Activated CD8-positive, alpha-beta memory T cell treated with anti-CD3 and anti-CD28 coated beads, Interleukin-2, amount 50 U/mL, for 1 hour (primary cell): ENCODE results near the gene B4GALT4.
"Not testable (repeated sequence)": the region's sequence is repeated elsewhere in the genome, so short reads cannot be mapped to it uniquely, and the experiment has no call there.

Experiments
- DNase-seq: peaks from one replicate; pipeline ENCODE4 v3.0.0-alpha.2; 2020; ENCODE audit errors: extremely low read depth

B4GALT4 gene, protein sequence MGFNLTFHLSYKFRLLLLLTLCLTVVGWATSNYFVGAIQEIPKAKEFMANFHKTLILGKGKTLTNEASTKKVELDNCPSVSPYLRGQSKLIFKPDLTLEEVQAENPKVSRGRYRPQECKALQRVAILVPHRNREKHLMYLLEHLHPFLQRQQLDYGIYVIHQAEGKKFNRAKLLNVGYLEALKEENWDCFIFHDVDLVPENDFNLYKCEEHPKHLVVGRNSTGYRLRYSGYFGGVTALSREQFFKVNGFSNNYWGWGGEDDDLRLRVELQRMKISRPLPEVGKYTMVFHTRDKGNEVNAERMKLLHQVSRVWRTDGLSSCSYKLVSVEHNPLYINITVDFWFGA

DNA sequence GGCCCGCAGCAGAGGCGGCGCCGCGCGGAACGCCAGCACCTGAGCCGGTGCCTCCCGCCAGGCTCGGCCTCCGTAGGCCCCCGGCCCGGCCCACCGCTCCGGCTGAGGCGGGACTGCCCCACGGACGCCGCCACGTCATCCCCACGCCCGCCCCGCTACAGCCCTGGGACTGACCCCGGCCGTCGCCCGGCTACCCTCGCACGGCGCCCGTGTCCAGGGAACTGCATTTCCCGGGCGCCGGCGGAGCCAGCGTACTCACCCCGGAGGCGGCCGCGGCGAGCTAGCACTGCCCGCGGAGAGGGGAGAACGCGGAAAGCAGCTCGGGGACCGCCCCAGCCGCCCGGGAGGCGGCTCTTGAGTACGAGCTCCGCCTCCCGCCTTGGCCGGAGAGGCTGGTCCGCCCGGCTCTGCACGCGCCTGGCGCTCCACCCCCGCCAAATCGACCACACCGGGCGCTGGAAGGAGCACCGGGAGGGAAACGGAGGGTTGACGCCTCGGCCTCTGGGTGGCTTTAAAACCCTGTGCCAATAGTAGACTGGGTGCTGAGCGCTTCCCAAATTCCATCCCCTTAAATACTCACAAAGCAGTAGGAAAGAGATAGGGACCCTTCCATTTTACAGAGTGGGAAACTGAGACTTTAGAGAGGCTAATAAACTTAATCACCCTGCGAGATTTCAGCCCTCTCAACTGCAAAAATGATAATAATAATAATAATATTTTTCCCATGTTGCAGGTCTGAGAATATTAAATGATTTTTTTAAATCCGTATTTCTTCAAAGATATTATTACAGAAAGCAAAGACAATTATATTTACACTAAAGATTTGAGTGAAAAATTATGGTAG is at the start of gene B4GALT4:
Gene B4GALT4 (minus strand): TSS at position 288 of the 844 bp plus-strand sequence. CDS start 10,779 bp downstream, outside the sequence.
- DNase-seq = no peak

DNA sequence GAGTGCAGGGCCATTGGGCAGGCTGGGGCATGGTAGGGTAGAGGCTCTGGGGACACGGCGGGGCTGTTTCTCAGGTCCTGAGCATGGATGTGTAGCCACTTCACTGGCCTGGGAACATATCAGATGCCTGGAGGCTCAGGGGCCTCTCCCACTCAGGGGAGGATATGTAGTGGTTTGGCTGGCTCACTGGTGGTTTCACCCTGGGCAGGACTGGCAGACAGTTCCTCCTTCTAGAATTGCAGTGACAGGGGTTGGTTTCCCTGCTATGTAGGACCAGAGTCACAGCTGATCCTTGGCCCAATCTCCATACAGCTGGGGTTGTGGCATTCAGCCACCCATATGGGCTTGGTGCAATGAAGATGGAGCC is 48.7 kb upstream of the B4GALT4 start:
- DNase-seq = no peak

DNA sequence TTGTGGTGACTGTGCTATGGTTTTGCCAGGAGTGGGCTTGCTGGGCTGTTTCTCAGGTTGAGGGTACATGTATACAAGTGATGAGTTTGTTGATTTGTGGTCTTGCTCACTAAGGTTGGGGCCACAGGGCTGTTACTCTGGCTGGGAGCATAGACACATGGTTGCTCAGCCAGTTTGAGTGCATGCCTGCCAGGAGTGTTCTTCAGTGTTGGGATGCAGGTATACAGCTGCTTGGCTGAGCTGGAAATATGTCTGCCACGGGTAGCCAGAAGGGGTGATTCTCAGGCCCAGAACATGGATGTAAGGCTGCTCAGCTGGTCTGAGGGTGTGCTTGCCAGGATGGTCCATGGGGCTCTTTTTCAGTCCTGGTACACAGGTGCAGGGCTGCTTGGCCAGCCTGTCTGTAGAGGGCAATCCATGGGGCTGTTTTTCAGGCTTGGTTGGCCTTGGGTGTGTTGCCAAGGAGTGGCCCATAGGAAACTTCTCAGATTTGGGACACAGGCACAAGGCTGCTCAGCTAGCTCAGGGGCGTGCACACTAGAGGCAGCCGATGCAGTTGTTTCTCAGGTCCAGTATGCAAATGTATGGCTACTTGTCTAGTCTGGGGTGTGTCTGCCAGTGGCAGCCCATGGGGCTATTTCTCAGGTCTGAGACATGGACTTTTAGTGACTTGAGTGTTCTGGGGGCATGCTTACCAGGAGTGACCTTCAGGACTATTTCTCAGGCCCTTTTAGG is 48.2 kb upstream of the B4GALT4 start:
- DNase-seq = no peak

DNA sequence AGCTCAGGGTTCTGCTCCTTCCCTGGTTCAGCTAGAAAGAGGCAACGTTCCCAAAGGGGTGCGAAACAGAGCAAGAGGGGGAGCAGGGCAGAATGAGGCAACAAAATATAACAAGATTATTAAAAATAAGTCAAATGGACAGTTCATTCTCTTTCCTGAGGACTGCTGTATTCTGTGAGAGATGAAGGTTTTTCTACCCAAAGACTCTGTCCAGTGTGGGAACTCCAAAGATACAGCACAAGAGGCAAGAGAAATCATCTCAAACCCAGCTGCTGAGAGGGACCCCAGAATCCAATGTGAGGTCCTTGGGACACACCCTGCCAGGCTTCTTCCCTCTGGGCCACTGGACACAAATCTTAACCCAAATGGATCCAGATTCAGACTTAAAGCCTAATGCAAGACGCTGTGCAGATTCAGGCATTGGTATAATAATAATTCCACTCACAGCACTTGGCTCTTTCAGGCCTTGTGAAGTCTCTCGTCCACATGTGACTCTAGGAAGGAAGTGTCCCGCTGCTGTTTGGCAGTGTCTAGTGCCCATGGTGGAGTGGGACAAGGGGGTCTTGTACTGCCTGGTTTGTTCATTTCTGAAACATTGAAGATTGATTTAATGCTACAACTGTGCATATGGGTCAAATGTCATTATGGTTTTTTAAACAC is 39.0 kb upstream of the B4GALT4 start:
- no peak for DNase-seq

DNA sequence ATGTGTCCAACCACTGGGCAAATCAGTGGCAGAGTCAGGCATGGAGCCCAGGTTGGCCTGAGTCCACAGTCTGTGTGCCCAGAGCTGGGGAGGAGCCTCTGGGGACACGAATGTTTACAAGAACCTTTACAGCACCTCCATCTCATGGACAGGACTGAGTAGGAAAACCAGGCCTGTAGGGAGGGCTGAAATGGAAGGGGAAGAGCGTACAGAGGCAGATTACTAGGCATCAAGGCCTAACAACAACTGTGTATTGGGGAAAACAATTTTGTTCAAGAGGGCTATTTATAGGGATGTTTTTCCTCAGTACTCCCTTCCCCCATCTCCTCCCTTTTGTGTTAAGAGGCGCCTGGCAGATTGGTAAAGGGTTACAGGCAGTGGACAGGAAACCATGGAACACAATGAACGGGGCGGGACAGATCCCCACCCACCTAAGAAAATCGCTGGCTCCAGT is 38.5 kb upstream of the B4GALT4 start:
- DNase-seq = no peak

DNA sequence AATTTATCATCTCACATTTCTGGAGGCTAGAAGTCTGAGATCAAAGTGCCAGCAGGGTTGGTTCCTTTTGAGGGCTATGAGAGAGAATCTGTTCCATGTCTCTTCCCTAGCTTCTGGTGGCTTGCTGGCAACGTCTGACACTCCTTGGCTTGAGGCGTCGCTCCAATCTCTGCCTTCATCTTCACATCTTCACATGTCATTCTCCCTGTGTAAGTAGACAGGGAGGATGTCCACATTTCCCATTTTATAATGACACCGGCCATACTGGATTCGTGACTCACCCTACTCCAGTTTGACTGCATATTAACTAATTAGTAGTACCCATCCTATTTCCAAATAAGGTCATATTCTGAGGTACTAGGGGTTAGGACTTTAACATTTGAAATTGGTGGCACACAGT is 36.0 kb upstream of the B4GALT4 start:
- DNase-seq = no peak

DNA sequence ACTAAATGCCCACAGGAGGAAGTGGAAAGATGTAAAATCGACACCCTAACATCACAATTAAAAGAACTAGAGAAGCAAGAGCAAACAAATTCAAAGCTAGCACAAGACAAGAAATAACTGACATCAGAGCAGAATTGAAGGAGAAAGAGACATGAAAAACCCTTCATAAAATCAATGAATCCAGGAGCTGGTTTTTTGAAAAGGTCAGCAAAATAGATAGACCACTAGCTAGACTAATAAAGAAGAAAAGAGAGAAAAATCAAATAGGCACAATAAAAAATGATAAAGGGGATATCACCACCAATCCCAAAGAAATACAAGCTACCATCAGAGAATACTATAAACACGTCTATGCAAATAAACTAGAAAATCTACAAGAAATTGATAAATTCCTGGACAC is 29.5 kb upstream of the B4GALT4 start:
- DNase-seq = not testable (repeated sequence)

DNA sequence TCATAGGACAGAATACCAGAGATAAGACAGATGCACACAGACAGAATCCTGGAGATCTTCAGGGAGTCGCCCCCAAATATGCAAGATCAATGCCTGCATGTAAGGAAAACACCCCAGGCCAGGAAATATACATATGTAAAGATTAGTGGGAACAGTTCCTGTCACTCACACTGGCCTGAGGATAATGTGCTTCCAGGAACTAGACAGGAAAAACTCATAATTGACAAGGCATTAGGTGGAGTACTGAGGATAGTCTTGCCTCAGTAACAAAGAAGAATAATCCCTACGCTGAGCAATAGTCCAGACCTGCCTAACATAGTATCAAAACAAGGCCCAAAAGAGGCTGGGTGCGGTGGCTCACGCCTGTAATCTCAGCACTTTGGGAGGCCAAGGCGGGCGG is 20.4 kb upstream of the B4GALT4 start:
- DNase-seq = no peak

DNA sequence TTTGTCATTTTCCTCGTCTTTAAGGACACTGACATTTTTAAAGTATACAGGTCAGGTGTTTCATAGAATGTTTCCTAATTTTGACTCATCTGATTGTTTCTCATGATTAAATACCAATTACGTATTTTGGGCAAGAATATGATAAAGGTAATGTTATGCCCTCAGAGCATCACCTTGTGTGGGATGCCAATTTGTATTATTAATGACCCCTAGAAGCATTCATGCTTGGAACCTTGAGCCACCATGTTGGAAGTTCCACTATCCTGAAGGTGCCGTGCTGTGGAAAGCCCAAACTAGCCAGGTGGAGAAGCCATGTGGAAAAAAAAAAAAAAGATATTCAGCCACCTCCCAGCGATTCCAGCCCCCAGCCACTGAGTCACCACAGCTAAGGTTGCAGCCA is 19.1 kb upstream of the B4GALT4 start:
- DNase-seq = no peak

DNA sequence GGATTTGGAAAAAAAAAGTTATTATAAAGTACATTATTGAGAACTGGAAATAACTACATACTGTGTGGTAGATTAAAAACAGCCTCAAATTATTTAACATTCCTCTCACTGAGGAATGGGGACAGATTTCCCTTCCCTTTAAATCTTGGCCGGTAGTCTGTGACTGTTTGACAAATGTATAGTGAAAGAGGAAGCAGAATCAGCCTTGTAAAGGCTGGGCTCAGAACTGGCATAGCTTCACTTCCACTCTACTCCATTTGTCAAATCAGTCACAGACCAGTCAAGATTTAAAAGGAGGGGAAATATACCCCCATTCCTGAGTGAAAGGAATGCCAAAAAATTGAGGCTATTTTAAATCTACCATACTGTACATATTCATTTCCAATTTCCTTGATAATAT is 18.2 kb upstream of the B4GALT4 start:
- DNase-seq = no peak

DNA sequence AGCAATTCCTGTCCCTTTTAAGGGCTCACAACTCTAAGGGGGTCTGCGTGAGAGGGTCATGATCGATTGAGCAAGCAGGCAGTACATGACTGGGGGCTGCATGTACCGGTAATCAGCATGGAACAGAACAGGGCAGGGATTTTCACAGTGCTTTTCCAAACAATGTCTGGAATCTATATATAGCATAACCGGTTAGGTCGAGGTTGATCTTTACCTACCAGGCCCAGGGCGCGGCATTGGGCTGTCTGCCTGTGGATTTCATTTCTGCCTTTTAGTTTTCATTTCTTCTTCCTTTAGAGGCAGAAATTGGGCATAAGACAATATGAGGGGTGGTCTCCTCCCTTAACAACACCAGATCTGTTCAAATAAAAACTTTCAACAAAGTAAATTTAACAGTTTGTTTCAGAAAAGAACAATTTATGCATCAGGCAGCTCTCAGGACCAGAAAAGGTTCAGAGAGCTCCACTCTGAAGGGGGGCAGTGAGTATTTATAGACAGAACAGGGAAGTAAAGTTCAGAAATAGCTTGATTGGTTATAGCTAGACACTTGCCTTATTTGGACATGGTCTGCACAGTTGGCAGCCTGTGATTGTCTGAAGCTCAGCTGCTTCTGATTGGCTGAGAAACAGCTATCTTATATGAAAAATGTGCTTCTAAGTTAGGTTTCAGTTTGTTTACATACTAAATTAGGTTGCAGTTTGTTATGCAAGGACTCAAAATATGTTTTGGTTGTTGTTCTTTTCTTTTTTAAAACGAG is 17.2 kb upstream of the B4GALT4 start:
- no peak for DNase-seq

DNA sequence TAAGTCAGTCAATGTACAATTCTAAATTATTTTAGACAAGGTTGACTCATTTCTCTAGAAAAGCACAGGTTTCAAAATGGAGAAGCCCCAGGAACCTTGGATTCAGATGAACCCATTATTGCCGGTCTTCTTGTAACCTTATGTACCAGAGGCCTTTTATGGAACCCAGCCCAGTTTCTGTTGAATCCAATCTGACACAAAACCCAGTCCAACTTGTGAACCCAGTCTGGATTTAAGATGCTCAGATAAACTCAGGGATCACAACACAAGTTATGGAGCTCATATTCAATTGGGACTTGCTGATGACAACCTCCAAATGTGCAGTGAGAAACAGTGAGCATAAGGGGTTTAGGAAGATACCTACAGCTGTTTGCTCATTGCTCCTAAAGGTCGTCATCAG is 16.4 kb upstream of the B4GALT4 start:
- no peak for DNase-seq

DNA sequence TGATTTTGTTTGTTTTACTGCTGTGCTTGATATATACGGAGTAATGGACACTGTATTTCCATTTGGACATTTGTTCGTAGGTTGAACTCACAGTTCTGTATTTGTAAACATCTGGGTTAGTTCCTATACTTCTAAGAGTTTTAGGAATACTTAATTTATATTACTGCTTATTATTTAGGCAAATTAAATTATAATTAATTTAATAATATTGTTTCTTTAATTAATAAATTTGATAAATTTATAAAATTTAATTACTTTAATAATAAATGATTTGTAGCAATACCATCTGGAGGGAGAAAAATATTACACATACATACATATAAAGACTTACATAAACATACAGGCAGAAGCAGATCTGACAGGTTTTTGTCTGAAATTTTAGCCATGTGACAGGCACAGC is 14.5 kb upstream of the B4GALT4 start:
- DNase-seq = no peak

DNA sequence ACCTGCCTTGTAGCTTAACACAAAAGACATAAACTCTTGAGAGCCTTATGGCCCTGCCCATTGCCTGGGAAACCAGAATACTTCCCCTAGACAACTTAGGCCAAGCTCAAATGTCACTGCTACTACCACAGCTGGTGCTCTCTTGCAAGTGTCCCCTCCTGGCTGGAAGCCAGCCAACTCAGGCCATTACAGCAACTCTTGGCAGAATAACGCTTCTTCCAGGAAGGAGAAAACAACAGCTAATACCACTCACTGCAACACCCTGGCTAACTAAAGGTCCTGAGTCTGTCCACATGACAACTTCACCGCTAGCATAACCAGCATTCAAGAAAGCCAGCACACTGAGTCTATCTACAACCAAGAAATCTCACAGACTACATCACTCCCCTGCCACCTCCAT is 5.1 kb upstream of the B4GALT4 start:
- DNase-seq = no peak

DNA sequence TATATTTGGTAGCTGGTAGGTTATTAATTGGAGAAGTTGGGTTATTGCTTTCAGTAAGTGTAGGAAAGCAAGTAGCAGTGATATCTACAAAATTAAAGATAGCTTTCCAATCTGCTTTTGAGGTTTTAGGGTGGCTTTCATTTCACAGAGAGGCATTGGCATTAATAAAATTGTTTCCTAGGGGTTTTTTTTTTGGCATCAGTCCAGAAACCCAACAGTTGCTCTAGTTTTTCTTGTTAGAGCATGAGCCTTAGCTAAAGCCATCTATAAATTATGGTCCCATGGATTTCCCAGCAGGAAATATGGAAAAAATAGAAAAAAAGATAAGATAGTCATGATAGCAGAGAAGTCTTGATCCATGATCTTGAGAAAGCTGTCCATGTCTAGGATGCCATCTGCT is 3.0 kb upstream of the B4GALT4 start:
- no peak for DNase-seq

DNA sequence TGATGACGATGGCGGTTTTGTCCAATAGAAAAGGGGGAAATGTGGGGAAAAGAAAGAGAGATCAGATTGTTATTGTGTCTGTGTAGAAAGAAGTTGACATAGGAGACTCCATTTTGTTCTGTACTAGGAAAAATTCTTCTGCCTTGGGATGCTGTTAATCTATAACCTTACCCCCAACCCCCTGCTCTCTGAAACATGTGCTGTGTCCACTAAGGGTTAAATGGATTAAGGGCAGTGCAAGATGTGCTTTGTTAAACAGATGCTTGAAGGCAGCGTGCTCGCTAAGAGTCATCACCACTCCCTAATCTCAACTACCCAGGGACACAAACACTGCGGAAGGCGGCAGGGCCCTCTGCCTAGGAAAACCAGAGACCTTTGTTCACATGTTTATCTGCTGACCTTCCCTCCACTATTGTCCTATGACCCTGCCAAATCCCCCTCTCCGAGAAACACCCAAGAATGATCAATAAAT is 2.4 kb upstream of the B4GALT4 start:
- not testable (repeated sequence) for DNase-seq

DNA sequence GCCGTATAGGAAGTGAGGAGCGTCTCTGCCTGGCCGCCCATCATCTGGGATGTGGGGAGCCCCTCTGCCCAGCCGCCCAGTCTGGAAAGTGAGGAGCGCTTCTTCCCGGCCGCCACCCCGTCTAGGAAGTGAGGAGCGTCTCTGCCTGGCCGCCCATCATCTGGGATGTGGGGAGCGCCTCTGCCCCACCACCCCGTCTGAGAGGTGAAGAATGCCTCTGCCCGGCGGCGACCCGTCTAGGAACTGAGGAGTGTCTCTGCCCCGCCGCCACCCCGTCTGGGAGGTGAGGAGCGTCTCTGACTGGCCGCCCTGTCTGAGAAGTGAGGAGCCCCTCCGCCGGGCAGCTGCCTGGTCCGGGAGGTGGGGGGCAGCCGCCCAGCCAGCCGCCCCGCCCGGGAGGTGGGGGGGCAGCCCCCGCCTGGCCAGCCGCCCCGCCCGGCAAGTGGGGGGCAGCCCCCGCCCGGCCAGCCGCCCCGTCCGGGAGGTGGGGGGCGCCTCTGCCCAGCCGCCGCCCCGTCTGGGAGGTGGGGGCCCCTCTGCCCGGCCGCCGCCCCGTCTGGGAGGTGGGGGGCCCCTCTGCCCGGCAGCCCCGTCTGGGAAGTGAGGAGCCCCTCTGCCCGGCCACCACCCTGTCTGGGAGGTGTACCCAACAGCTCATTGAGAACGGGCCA is 1.8 kb upstream of the B4GALT4 start:
- DNase-seq = not testable (repeated sequence)

DNA sequence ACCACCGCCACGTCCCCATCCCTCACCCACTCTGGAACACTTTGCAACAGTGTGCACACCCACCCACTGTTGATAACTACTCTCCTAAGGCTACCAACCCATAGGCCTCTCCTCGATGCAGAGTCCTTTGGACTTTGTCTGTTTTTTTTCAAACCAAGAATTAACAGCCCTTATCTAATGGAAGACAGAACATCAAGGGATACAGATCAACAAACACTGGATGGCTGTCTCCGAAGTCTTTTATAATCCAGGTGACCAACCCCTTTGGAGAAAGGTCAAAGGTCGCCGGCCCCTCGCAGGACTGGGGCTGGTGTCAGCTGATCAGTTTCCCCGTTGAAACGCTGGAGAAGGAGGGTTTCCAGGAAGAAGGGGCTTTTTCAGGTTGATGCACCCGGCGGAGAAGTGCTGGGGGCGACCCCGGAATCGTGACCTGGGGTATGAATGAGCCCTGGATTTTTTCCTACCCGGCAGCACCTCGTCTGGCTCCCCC is 532 bp downstream of the B4GALT4 start:
- DNase-seq = no peak

DNA sequence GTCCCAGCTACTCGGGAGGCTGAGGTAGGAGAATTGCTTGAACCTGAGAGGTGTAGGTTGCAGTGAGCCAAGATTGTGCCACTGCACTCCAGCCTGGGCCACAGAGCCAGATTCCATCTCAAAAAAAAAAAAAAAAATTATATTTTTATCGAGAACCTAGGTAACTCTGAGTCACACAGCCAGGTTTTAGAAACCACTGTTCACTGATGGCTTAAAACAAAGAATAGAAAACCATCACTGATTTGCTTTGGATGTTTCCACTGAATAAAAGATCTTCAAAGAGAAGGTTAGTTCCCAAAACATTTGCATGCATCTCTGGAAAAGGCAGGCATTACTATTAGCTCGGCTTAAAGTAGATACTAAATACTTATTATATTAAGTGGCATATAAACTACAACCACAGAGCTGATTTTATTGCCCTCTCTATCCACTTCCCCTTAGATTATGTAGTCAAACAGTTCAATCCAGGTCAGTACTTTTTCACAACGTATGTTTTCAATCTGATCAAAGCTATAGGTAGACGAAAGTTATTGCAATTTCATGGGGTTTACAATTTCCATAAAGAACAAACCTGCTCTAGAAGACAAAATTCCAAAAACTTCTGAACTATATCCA is 1.4 kb downstream of the B4GALT4 start:
- no peak for DNase-seq

DNA sequence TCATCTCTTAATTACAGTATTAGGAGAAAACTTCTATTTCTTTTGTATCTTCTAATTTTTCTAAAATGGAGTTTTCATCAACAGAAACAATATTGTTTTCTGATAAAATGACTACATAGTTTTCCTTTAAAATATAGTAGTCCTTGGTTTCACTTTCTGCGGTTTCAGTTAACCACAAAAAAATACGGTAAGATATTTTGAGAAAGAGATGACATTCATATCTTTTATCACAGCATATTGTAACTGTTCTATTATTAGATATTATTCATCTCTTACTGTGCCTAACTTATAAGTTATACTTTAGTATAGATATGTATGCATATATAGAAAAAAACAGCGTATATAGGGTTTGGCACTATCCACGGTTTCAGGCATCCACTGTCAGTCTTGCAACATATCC is 2.3 kb downstream of the B4GALT4 start:
- DNase-seq = no peak
